HEK293T (cell line): ENCODE results near the gene AHI1.

Experiments used
- FOXA1 ChIP-seq: fragments of 450-650 bp; IDR thresholded peaks from 2 replicates; pipeline ENCODE4 v1.6.1; 2016; ENCODE audit warnings: mild to moderate bottlenecking
- FOXM1 ChIP-seq: fragments of 450-650 bp; IDR thresholded peaks from 2 replicates; pipeline ENCODE4 v1.6.1; 2017; ENCODE audit warnings: mild to moderate bottlenecking, borderline replicate concordance
- TARDBP ChIP-seq: fragments of 450-650 bp; IDR thresholded peaks from 2 replicates; pipeline ENCODE4 v1.6.1; 2016

- TF ChIP-seq TARDBP: no peak
- no peak for TF ChIP-seq FOXM1
- TF ChIP-seq FOXA1: no peak
Measured at GRCh38 chr6:135490381-135490780, 7.2 kb downstream of the AHI1 start.
